ENCODE results near the gene DDT.
"Not testable (repeated sequence)": the region's sequence is repeated elsewhere in the genome, so short reads cannot be mapped to it uniquely, and the experiment has no call there.

Gene DDT

DNA sequence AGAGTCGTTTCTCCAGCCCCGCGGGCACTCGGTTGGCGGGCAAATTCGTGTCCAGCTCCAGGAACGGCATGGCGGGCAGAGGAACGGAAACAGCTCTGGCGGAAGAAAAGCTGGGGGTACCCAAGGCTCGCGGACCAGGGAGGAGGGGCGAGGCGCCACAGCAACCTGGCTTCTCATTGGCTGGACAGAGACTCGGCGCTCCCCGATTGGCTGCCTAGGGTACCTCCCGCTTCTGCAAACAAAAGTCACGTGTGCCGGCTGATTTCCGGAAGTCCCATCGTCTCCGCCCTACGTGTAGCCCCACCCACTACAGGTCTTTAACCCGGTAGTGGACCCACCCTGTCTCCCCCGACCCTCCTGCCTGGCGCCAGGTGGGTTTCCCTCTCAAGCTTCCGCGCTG is at the start of gene DDT:
Gene DDT (minus strand): TSS at position 97 of the 400 bp plus-strand sequence. CDS start 27 bp downstream, at position 70.
- DNase-seq (ENCODE audit: low spot score) = not testable (repeated sequence)

DNA sequence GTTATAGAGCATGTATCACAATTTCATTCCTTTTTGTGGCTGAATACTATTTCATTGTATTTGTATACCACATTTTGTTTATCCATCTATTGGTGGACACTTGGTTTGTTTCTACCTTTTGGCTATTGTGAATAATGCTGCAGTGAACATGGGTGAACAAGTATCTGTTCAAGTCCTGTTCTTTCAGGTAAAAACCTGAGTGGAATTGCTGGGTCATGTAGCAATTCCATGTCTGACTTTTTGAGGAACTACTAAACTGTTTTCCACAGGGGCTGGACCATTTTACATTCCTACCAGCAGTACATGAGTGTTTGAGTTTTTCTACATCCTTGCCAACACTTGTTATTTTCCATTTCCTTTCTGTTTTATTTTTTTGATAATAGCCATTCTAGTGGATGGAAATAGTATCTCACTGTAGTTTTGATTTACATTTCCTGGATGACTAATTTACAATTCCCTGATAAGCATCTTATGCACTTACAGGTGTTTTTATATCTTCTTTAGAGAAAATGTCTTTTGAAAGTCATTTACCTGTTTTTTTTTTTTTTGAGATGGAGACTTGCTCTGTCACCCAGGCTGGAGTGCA is 49.1 kb upstream of the DDT start:
- no peak for DNase-seq (ENCODE audit: low spot score)

GRCh38 chr22:24021304-24021703 is 47.1 kb upstream of the DDT start:
- no peak for DNase-seq (ENCODE audit: low spot score)

DNA sequence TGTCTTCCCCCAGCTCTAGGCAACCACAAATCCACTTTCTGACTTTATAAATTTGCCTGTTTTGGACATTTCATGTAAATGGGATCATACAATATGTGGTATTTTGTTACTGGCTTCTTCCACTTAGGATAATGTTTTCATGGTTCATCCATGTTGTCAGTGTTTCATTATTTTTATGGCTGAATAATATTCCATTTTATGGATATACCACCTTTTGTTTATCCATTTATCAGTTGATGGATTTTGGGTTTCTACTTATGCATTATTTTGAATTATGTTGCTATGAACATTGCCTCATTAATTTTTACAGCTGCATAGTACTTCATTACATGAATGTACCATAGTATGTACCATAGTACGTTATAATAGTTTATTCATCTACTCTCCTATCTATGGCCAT is 41.9 kb upstream of the DDT start:
- no peak for DNase-seq (ENCODE audit: low spot score)

DNA sequence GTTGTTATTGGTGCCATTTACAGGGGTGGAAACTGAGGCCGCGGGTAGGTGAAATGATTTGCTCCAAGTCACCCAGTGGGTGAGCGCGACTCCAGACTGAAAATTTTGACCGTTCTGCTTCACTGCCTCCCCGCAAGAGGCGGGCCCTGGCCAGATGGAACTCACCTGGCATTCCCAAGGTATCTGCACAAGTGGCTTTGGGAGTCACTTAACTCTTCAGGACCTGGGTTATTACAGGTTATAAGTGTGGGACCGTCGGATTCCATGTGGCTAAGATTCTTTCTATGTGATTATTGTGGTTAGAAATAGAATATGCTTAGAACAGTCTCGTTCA is 37.5 kb upstream of the DDT start:
- peak; percentile 20 for DNase-seq (ENCODE audit: low spot score)

DNA sequence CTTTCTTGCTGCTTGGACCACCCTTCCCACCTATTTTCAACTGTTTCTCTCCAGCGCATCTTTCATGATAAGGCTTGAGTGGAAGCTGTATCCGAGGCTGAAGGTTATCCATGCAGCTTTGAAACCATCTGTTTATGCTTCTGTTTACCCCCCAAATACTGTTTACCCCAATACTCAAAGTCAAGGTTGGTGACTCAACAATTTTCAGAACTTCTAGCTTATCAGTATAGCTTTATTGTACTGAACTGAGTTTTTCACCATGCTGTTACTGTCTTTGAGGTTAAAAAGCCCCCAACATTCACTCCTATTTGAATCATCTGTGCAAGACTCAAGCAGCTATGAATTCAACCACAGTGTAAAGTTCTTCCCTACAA is 35.8 kb upstream of the DDT start:
- DNase-seq (ENCODE audit: low spot score) = no peak

DNA sequence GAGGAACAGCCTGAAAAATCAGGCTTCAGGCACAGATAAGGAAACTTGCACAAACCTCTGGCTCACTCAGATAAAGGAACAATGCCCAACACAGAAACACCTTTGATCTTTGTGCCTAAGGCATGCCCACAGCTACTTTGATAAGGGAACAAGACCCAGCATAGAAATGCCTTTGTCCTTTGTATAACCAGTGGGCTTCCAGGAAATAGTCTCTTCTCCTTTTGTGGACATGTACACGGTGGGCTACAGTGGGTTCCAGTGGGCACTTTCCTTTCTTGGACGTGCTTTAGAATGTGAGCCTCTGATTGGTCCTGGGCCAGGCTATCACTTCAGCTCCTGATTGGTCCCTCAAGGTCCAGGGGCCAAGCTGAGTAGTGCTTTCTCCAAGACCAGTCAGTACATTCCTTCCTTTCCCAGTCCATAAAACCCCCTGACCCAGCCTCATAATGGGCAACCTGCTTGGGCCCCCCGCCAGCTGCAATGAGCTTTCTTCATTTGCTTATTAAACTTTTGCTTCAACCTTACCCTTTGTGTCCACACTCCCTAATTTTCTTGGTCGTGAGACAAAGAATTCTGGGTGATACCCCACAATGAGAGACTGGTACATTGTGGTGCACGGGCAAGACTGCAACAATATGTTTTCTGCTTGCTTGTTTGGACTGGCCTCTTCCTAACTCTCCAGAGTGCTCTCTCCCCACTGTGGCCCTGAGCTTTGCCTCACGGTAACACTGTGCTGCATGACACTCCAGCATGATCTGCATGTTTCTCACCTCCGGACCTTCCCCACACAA is 35.2 kb upstream of the DDT start:
- DNase-seq (ENCODE audit: low spot score) = no peak

GRCh38 chr22:24008381-24009226 is 34.4 kb upstream of the DDT start:
- no peak for DNase-seq (ENCODE audit: low spot score)

DNA sequence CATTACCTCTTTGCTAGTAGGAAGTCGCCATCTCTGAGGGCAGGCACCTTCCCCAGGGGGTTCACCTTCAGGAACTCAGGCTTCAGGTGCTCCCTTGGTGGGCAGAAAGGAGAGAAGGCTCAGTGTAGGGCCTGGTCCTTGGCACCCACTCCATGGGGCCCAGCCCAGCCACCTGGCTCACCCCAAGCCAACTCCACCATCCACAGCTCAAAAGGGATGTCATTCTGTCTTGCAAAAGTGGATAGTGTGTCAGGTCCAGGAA is 33.7 kb upstream of the DDT start:
- DNase-seq (ENCODE audit: low spot score) = no peak

DNA sequence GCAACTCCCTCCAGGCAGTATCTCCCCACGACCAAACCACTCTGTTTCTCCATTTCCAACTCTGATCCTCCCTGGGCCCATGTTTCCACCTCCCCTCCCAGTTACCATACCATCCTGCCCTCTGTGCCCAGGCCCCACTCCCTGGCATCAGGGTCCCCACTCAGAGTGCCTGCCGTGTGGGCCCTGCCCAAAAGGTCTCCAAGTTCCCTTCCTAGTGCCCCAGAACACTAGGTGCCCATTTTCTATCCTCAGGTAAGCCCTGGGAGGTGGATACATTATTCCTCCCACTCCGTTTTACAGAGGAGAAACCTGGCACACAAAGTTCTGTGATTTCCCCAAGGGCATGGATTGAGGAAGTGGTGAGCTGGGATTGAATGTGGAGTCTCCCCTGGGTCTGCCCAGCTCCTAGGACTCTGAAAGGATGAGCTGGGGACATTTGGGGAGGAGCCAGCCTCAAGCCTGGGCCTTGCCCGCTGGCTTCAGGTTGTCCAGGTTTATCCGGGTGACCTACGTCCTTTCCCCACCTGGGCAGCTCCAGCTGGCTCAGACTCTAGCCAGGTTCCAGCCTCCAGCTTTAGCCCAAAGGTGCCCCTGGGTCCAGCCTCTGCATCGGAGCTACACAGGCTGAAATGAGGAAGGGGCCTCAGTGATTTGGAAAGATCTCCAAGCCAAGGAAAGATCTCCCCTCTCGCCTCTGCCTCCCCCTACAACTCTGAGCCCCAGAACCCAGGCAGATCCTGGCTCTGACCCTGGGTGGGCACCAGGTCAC is 33.2 kb upstream of the DDT start:
- no peak for DNase-seq (ENCODE audit: low spot score)

DNA sequence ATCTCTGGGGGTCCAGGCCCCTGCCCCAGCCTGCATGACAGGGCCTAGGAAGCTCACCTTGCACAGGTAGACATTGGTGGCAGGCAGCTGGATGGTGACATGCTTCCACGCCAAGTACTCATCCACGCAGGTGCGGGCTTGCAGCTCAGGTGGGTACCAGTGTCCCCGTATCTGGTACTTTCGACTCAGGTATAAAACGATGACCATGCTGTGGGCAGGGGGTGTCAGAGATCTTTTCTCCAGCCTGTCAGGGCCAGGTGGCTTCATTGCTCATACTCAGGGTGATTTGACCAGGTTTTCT is 32.6 kb upstream of the DDT start:
- no peak for DNase-seq (ENCODE audit: low spot score)

DNA sequence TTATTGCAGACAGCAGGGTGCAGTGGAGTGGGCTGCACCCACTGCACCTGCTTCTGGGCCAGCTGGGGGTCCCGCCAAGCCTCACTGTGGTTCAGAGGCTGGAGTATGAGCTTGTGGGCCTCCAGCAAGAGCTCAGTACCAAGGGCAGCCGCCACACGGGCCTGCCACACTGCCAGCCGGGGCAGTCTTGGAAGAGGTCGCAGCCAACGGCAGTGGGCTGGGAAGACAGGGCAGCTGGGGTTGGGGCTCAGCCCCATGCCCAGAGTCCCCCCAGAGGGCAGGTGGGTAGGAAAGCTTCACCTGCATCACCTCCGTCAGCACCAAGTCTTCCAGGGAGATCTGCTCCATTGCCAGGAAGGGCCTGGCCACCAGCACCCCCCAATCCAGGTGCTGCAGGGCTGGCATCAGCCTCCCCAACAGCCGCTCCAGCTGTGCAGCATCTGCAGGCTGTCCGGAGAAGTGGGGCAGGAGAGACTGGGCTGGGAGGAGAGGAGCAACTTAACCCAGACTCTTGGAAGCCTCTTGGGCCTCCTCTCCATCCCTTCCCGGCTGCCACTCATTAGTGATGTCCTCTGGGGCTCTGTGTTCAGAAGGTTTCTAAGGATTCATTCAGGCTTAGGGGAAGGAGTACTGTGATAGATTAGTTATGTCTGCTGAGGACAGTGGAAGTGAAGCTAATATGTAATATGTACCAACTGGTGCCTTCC is 32.1 kb upstream of the DDT start:
- DNase-seq (ENCODE audit: low spot score) = no peak

DNA sequence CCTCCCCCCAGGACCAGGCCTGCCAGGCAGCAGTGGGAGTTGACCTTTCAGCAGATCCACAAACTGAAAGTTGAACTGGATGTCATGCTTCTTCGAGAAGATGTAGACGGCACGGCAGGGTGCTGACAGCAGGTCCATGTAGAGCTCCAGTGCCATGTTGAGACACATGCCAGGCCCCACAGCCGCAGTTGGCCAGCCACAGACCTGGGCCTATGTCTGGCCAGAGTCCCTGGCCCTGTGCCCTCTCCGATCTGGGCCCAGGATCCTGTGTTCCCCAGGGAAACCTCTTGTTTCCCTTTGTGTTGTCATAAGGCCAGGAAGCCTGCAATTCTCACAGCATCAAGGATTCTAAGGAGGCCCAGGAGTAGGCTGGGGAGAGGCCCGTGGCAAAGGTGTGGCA is 31.0 kb upstream of the DDT start, which contains the start of gene GSTT4:
Gene GSTT4 (minus strand): TSS at position 253 of the 400 bp plus-strand sequence. CDS start 97 bp downstream, at position 156.
- no peak for DNase-seq (ENCODE audit: low spot score)

DNA sequence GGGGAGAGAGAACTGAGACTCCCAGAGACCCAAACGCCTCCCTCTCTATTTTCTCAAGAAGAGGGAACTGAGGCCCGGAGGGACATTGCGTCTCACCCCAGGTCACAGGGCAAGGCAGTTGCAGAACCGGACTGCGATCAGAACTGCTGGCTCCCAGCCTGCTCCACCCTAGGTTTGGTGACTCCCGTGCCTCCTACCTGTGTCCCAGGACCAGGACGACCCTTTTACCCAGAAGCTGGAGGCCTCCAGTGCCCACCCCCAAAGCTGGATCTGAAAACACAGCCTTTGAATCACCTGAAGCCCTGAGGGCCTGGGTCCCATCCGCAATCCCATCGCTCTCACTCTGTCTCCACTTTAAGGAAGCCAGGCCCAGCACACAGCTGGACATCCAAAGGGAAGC is 29.6 kb upstream of the DDT start:
- DNase-seq (ENCODE audit: low spot score) = no peak

GRCh38 chr22:24002851-24003250 is 28.6 kb upstream of the DDT start:
- DNase-seq (ENCODE audit: low spot score) = no peak

- no peak for DNase-seq (ENCODE audit: low spot score)
Observed at GRCh38 chr22:24002272-24002671, 28.0 kb upstream of the DDT start.

DNA sequence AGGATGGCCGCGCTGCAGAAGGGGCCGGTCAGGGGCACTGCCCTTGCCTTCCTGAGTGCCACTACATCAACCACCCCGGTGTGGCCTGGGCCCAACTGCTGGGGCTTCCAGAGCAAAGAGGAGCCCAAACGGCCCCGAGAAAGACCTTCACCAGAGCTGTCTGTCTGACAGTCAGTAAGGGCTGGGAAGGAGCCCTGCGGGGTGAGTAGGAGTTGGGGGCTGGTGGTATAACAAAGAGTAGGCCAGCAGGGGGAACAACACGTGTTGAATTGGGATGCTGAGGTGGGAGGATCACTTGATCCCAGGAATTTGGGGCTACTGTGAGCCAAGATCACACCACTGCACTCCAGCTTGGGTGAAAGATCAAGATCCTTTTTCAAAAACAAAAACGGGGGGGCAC is 27.1 kb upstream of the DDT start:
- DNase-seq (ENCODE audit: low spot score) = no peak

DNA sequence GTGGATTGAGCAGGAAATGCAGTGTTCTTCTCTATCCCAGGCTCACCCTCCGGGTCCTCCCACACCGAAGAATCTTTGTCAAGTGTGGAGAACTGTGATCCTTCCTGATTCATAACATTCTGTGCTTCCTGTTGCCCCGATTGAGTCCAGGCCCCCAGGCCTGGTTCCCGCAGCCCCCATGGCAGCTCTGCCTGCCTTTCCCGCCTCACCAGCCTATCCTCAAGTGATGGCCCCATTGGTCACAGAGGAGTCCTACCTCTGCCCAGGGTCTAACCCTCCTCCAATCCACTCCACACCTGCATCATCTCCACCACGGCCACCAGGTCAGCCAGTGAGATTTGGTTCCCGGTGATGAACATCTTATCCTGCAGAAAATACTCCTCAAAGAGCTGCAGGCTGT is 25.5 kb upstream of the DDT start:
- DNase-seq (ENCODE audit: low spot score) = not testable (repeated sequence)

- DNase-seq (ENCODE audit: low spot score) = no peak
Observed at GRCh38 chr22:23997092-23997491, 22.9 kb upstream of the DDT start.

GRCh38 chr22:23993581-23994177 is 19.4 kb upstream of the DDT start:
- DNase-seq (ENCODE audit: low spot score) = not testable (repeated sequence)

DNA sequence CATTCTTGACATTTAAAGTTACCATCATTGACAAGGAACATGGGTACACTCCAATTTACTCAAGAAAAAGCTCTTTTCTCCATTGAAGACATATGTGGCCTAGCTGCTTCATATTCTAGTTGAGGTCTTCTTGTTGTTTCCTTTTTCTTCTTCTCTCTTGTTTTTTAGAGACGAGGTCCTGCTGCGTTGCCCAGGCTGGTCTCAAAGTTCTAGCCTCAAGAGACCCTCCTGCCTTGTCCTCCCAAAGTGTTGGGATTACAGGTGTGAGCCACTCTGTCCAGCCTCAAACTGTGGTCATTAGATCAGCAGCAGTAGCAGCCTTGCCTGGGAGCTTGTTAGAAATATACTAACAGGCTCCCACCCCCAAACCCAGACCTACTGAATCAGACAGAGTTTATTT is 18.8 kb upstream of the DDT start:
- not testable (repeated sequence) for DNase-seq (ENCODE audit: low spot score)
